HL-60/S4 (cell line): ENCODE data around the gene EEIG1.

Experiments used
- in situ Hi-C: fragments of 300-500 bp; cut with MboI; formaldehyde crosslinking; loops from 2 replicates; pipeline ENCODE4 v1.14.3; 2022; ENCODE audit warnings: low sequenced_read_pairs

EEIG1 gene

GRCh38 chr9:127961155-127961490, 19.7 kb downstream of the EEIG1 start:
- in situ Hi-C loops: no loop called here

GRCh38 chr9:127960410-127961154, 20.2 kb downstream of the EEIG1 start:
- in situ Hi-C loops: no loop called here

DNA sequence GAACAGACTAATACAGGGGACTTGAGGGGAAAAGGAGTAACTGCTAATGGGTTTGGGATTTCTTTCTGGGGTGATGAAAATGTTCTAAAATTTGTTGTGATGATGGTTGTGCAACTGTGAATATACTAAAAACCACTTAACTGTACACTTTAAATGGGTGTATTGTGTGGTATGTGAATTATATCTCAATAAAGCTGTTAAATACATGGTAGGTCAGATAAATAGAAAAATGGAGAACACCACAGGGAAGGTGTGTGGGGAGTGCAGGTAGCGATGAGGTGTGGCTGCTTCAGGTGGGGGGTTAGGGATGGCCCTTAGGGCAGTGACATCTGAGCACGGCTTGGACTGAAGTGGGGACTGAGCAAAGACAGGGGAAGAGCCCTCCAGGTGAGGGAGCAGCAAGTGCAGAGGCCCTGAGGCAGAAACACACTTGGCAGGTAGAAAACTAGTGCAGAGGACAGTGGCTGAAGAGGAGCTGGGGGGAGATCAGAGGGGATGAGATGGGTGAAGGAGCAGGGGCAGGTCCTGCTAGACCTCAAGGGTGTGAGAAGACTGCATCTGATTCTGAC, 20.9 kb downstream of the EEIG1 start:
- in situ Hi-C loops: loop anchor here (5.0 kb wide), 1 partner anchor 72 kb away; no protein-coding TSS in a partner anchor

DNA sequence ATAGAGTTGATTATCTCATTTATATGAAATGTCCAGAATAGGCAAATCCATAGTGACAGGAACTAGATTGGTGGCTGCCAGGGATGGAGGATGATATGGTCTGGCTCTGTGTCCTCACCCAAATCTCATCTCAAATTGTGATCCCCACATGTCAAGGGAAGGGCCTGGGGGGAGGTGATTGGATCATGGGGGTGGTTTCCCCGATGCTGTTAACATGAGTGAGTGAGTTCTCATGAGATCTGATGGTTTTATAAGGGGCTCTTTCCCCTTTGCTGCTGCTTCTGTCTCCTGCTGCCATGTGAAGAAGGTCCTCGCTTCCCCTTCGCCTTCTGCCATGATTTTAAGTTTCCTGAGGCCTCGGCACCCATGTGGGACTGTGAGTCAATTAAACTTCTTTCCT, 21.4 kb downstream of the EEIG1 start:
- in situ Hi-C loops: loop anchor here (5.0 kb wide), 1 partner anchor 73 kb away; no protein-coding TSS in a partner anchor

DNA sequence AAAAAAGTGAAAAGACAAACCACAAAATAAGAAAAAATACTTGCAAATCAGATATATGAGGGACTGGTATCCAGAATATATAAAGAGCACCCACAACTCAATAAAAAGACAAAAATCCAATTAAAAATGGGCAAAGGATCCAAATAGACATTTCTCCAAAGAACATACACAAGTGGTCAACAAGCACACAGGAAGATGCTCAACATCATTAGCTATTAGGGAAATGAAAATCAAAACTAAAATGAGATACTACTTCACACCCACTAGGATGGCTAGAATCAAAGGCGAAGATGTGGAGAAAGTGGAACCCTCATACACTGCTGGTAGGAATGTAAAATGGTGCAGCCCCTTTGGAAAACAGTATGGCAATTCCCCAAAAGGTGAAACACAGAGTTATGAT, 22.1 kb downstream of the EEIG1 start:
- in situ Hi-C loops: loop anchor here (5.0 kb wide), 1 partner anchor 74 kb away; no protein-coding TSS in a partner anchor

GRCh38 chr9:127955294-127956015, 25.3 kb downstream of the EEIG1 start:
- in situ Hi-C loops: loop anchor here (5.0 kb wide), 1 partner anchor 77 kb away; no protein-coding TSS in a partner anchor

DNA sequence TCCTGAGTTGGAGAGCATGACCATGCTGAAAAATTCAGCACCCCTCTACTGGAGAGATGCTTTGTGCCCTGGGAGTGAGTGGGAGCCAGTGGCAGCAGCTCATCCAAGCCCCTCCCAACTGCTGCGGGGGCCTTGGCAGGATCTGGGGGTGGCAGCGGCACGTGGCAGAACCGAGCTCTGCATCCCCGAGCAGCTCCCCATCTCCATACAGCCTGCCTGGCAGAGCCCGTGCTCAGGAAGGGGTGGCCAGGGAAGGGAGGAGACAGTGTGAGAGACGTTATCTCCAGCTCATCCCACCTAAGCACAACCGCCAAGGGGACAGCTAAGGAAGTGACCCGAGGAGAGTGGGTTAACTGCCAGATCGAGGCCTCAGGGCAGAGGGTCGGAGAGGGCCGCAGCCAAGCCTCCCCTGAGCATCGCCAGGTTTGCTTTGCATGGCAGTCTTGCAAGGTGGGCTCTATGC, 25.9 kb downstream of the EEIG1 start:
- in situ Hi-C loops: loop anchor here (5.0 kb wide), 1 partner anchor 77 kb away; no protein-coding TSS in a partner anchor

- in situ Hi-C loops: no loop called here
These were observed 26.9 kb downstream of the EEIG1 start for GRCh38 chr9:127953768-127954505.

DNA sequence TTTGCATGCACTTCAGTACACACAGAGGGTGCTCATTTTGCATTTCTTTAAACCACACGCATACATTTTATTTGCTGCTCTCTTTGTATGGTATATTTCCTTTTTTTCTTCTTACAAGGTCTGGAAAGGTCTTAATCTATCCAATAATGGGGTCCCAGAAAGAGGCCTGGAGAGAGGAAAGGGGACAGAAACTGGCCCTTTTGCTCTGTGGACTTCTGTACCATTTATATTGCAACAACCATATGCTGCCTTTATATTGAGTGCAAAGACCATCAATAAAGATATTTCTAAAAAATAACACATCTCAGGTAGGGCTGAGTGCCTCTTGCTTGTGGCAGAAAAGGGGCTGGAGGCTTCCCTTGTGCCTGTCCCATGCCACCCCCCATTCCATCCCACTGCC, 27.6 kb downstream of the EEIG1 start:
- in situ Hi-C loops: no loop called here

- in situ Hi-C loops: no loop called here
These were observed 30.1 kb downstream of the EEIG1 start for GRCh38 chr9:127950513-127951289.

GRCh38 chr9:127949827-127950512, 30.8 kb downstream of the EEIG1 start:
- in situ Hi-C loops: no loop called here

DNA sequence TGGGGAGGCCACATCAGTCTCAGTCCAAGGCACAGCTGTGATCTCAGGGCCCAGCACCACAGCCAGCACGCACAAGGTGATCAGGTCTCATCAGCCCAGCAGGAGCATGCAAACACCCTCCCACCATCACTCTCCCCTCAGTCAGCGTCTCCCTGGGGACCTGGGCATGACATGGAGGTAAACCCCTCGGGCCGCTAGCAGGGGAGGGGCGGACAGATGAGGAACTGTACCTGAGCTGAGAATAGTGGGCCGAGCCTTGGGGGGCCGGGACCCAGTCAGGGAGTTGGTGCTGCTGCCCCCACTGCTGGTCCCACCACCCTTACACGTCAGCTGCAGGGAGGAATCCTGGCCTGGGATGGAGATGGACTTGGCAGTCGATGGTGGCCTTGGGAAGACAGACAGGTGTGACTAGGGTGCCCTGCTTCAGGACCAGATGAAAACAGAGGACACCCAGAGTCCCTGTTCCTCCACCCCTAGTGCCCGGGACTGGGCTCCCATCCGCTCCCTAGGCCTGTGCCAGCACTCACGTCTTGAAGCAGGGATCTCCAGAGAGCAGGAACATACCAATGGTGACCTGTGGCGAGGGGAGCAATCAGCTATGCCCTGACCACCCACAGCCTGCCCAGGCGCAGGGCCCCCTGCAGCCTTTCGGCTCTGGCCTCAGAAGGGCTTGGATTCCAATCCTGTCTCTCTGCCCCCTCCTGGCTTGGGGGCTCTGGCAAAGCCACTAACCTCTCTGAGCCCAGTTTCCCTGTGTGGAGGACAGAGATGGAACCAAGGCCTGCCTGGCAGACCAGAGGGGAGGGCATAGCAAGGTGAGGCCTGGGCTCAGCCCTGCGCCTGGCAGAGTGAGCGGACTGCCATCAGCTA, 32.7 kb downstream of the EEIG1 start:
- in situ Hi-C loops: no loop called here

DNA sequence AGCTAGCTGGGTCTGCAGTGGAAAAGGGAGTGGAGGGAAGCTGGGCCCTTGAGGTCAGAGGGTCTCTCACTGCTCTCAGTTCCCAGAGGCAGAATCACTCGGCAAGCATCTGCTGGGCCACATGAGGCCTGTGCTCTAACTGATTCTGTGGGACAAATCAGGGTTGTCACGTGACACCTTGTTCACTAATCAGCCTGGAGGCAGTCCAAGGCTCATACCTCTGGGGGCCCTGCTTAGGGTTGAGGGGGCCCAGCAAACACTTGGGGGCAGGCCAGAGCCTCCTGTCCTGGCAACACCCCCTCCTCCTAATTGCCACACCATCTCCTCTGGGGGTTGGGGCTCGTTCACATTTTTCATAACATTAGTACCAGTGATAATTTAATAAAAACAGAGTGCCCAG, 34.1 kb downstream of the EEIG1 start:
- in situ Hi-C loops: no loop called here

- in situ Hi-C loops: no loop called here
These were observed 34.8 kb downstream of the EEIG1 start for GRCh38 chr9:127945942-127946341.

GRCh38 chr9:127945338-127945737, 35.5 kb downstream of the EEIG1 start:
- in situ Hi-C loops: no loop called here

DNA sequence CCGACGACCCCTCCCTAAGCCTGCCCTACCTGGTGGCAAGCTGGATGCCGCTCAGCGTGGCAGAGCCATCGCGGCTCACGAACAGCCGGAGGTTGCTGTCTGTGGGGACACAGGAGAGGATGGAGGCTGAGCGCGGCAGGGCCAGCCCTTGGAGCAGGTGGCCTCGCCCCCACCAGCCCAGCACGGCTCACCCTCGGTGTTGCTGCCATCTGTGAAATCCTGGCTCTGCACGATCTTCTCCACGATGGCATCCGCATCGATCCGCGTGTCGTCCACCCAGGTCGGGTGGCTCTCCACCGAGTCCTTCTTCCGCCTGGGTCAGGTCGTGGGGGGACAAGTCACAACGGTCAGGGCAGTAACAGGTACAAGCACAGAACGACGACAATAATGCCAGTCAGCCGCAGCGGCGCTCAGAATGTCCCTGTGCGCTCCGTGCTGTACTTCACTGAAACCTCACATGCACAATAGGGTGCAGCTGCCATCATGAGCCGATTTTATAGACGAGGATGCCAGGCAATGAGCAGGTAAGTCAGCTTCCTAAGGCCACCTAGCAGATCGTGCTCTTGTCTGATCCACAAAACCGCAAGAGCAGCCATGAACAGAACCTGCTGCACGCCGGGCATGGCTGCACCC, 36.1 kb downstream of the EEIG1 start:
- in situ Hi-C loops: no loop called here

DNA sequence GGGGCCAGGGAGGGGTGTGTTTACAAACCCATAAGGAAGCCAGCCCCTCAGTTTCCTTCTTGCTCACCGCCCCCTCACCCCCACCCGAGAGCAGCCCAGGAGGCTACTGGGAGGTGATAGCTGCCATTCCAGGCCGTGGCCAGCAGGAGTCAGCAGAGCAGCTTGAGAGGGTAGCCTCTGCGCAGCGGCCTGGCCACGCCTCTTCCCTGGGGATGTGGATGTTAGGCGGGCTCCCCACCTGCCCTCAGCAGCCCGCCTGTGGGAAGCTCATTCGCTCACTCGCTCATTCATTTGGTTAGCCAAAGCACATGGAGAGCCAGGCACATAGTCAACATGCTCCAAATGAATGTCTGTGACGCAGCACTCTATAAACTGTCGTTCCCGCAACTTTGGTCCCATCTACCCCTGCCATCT, 37.1 kb downstream of the EEIG1 start:
- in situ Hi-C loops: no loop called here

GRCh38 chr9:127943011-127943662, 37.7 kb downstream of the EEIG1 start:
- in situ Hi-C loops: no loop called here
